Fibroblast of peridontal ligament (primary cell): Measurements from ENCODE around the gene BDKRB1.
A peak's percentile ranks its signal among the peaks of the same experiment; 100 is the strongest.

Experiments
- DNase-seq: peaks from one replicate; pipeline ENCODE4 v3.0.0-alpha.2; 2010; ENCODE audit errors: extremely low read depth

Gene BDKRB1

GRCh38 chr14:96261772-96262655 is 6.0 kb downstream of the BDKRB1 start:
- DNase-seq = no peak

DNA sequence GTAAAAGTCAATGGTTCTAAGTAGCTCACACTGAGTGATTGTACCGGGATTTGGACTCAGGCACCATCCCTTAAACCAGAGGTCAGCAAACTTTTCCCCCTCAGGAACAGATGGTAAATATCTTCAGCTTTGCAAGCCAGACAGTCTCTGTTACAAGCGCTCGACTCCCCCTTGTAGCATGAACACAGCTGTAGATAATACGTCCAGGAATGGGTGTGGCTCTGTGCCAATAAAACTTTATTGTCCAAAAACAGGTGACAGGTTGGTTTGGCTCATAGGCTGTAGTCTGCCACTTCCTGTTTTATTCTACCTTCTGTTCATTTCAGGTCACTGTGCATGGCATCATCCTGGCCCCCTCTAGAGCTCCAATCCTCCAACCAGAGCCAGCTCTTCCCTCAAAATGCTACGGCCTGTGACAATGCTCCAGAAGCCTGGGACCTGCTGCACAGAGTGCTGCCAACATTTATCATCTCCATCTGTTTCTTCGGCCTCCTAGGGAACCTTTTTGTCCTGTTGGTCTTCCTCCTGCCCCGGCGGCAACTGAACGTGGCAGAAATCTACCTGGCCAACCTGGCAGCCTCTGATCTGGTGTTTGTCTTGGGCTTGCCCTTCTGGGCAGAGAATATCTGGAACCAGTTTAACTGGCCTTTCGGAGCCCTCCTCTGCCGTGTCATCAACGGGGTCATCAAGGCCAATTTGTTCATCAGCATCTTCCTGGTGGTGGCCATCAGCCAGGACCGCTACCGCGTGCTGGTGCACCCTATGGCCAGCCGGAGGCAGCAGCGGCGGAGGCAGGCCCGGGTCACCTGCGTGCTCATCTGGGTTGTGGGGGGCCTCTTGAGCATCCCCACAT is 7.6 kb downstream of the BDKRB1 start:
- DNase-seq = no peak

GRCh38 chr14:96264200-96264553 is 8.2 kb downstream of the BDKRB1 start:
- no peak for DNase-seq

GRCh38 chr14:96264853-96265252 is 8.8 kb downstream of the BDKRB1 start:
- peak; percentile 43 for DNase-seq

DNA sequence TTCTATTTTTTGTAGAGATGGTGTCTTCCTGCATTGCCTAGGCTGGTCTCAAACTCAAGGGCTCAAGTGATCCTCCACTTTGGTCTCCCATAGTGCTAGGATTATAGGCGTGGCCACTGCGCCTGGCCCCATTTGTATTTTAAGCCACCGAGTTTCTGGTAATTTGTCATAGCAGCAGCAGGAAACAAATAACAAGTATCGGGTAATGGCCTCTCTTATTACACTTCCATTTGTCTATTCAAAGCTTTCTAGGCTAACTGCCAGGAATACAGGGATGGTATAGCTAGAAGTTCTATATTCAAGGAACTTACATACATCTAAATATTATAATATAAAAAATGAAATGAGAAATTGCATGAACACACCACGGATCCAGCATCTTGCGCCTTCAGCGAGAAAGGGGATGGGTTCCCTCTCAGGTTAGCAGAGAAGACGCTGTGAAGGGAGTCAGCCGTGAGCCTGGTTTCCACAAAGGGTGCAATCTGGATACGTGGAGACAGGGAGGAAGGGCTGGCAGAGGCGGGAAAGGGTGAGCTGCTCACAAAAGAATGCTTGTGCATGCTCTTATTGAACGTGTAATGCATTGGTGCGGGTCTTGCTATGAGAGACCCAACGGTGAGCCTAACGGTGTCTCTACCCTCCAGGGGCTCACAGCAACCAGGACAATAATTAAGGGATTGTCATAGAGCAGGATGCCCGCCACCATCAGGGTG is 9.5 kb downstream of the BDKRB1 start:
- no peak for DNase-seq

DNA sequence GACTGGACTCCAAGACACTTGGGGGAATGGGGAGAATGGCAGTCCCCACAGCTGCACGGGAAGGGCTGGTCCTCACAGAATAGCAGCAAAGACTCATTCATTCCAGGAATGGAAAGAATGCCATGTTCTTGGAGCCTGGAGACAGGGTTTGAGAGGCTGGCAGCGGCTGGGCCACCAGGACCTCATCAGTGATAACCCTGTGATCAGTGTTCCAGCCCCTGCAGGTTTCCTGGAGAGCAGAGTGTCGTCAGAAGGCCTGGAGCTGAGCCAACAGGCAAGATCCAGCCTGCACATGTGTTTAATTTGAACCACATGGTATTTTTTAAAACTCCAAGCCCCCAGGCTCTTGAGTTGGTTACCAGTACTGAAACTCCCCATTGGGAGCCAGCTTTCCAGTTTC is 11.3 kb downstream of the BDKRB1 start:
- peak; percentile 90 for DNase-seq

DNA sequence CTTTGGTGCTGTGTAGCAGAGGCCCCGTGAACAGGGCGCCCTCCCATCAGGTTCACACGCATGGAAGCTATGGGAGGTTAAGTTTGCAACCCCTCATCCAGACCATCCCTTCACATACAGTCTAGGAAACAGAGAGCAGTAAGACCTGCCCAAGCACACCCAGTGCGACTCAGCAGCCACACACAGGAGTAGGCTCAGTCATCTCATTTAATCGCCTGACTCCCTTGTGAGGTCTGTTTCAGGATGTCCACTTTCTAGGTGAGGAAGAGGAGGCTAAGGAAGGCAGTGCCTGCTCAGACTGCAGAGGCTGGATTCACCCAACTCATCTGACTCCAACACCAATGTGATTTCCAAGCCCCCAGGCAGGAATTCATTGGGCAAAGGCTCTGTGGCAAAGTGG is 11.9 kb downstream of the BDKRB1 start:
- DNase-seq = no peak

GRCh38 chr14:96268431-96269358 is 12.7 kb downstream of the BDKRB1 start:
- peak; percentile 93 for DNase-seq

DNA sequence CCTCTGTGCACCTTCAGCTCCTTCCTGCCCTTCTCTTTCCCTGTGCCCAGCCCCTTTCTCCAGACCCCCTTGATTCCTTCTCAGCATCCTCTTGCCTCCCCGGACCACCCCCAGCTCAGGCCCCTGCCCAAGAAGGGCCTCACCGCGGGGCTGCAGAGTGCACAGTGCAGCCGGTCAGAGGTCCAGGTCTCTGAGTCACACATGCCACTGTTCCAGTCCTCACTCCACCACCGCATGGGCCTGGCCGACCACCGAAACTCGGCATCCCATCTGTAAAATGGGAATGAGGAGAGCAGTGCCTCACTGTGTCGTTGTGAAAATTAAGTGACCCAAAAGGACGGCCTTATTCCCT is 13.3 kb downstream of the BDKRB1 start:
- no peak for DNase-seq

- no peak for DNase-seq
Measured at GRCh38 chr14:96270565-96271420, 14.8 kb downstream of the BDKRB1 start.

GRCh38 chr14:96271421-96271762 is 15.4 kb downstream of the BDKRB1 start:
- no peak for DNase-seq

DNA sequence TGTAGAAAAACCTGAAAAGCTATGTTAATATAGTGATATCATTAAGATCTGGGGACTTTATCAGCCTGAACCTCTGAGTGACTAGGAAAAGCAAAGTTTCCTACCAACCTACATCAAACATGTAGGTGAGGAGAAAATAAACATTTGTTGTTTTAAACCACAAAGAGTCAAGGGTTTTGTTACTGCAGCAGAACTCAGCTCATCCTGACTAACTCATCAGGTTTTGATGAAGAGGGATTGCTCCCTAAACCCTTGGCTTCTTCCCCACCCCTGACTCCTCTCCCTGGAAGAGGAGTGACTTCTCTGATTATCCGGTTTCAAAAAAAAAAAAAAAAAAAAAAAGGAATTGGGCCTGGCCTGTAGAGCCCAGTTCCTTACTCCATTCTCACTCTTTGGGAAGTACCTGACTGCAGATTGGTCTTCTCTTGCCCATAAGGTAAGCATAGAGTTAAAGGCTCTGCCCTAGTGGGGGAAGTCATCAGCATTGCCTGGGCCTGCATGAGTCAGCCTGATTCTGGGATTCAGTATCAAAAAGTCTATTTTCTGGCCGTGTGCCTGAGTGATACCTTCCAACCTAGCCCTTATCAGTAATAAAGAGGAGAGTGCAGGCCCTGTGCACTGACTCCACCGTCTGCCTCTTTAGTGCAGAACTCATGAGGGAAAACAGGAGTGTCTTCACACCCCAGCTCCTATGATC is 16.9 kb downstream of the BDKRB1 start:
- DNase-seq = no peak

DNA sequence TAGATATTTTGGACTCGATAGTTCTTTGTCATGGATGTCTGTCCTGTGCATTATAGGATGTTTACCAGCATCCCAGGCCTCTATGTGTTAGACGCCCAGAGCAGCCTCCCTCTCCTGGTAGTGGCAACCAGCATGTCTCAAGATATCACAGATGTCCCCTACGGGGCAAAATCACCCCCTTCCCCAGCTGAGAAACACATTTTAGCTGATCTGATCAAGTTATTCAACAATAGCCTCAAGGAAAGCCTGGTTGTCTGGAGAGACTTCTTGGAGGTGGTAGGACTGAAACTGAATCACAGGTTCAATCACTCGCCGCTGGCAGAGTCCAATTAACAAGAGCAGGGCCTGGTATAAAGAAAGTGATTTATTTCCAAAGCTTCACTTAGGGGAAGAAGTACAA is 17.6 kb downstream of the BDKRB1 start:
- no peak for DNase-seq

GRCh38 chr14:96274122-96274521 is 18.1 kb downstream of the BDKRB1 start:
- DNase-seq = no peak

DNA sequence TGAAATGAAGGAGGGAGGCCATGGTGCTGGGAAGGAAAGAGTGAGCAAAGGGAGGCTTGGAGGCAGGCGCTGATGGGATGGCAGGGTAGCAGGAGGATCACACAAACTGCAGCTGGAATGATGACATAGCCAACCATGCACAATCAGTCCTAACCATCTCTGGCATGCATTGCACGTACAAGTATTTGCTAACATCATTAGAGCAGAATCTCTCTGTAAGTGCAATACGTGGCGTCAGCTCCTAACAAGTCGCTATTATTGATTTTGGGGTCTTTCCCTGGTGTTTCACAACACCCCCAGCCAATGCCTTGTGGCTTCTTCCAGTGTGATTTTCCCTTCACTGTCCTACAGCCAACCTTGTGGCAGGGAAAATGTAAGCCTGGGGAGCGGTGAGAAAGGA is 18.5 kb downstream of the BDKRB1 start:
- peak; percentile 94 for DNase-seq

GRCh38 chr14:96275177-96276112 is 19.4 kb downstream of the BDKRB1 start:
- peak; percentile 87 for DNase-seq

GRCh38 chr14:96277890-96278289 is 21.9 kb downstream of the BDKRB1 start:
- DNase-seq = no peak

- DNase-seq = no peak
Measured at GRCh38 chr14:96279564-96279963, 23.6 kb downstream of the BDKRB1 start.

DNA sequence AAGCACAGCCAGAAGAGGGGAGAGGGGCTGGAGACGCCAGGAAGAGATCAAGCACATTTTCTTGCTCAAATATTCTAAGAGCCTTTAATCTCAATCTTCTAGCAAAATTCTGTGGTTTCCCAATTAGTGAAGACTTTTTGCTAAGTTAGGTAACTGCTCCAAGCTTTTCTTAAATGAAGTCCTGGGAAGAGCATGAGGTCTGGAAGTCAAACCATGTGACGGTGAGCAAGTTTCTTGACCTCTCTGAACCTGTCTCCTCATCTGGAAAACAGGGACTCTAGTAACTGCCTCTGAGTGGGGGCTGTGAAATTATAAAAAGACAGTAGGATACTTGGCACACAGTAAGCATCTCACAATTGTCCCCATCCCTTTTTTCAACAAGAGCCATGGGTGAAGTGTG is 24.1 kb downstream of the BDKRB1 start:
- peak; percentile 22 for DNase-seq
